GM23338 (cell line): ENCODE results near the gene DAO. TPM values are rescaled to one million over a fixed set of nuclear protein-coding genes. Genes with fewer than 3 reads are reported as not detected.
"Not testable (repeated sequence)": the region's sequence is repeated elsewhere in the genome, so short reads cannot be mapped to it uniquely, and the experiment has no call there.

Experiments used
- ATAC-seq: fragments of 200-7000 bp; cut with Tn5 transposase; 3 replicates; pipeline ENCODE4 v1.9.1; 2020
- DNase-seq: peaks from one replicate; pipeline ENCODE4 v3.0.0-alpha.2; 2015; ENCODE audit warnings: low spot score
- H2AFZ ChIP-seq: fragments of 200-600 bp; sonication (generic); 2 replicates; pipeline ENCODE4 v1.8.0; 2016; ENCODE audit warnings: antibody characterized with exemption, mild to moderate bottlenecking, moderate library complexity
- H3F3A ChIP-seq: fragments of 200-600 bp; sonication (generic); replicated peaks from 2 replicates; pipeline ENCODE4 v1.8.0; 2017; ENCODE audit warnings: antibody characterized with exemption, mixed run types, low read depth
- H3K27ac ChIP-seq: fragments of 200-600 bp; sonication (generic); 2 replicates; pipeline ENCODE4 v1.6.1; 2016; ENCODE audit warnings: low read depth
- H3K27me3 ChIP-seq: fragments of 200-600 bp; sonication (generic); 2 replicates; pipeline ENCODE4 v1.8.0; 2016; ENCODE audit warnings: mild to moderate bottlenecking, mixed run types, moderate library complexity; ENCODE audit not compliant: insufficient read depth
- H3K36me3 ChIP-seq: fragments of 200-600 bp; sonication (generic); 2 replicates; pipeline ENCODE4 v1.8.0; 2016; ENCODE audit warnings: mild to moderate bottlenecking; ENCODE audit not compliant: insufficient read depth
- H3K4me1 ChIP-seq: fragments of 200-600 bp; sonication (generic); 2 replicates; pipeline ENCODE4 v1.8.0; 2016; ENCODE audit warnings: mild to moderate bottlenecking, moderate library complexity; ENCODE audit not compliant: insufficient read depth
- H3K4me2 ChIP-seq: fragments of 200-600 bp; sonication (generic); 2 replicates; pipeline ENCODE4 v1.7.1; 2017; ENCODE audit warnings: mixed run types
- H3K4me3 ChIP-seq: fragments of 200-600 bp; sonication (generic); 2 replicates; pipeline ENCODE4 v1.6.1; 2016; ENCODE audit warnings: mixed run types
- H3K79me2 ChIP-seq: fragments of 200-600 bp; sonication (generic); replicated peaks from 2 replicates; pipeline ENCODE4 v1.8.0; 2017; ENCODE audit warnings: mild to moderate bottlenecking; ENCODE audit not compliant: insufficient read depth
- H3K9me2 ChIP-seq: fragments of 200-600 bp; sonication (generic); 2 replicates; pipeline ENCODE4 v1.8.0; 2017; ENCODE audit not compliant: insufficient read depth
- H4K20me1 ChIP-seq: fragments of 200-600 bp; sonication (generic); replicated peaks from 2 replicates; pipeline ENCODE4 v1.8.0; 2017; ENCODE audit warnings: mild to moderate bottlenecking; ENCODE audit not compliant: insufficient read depth
- H3K27ac Mint-ChIP-seq: 2 replicates; pipeline ENCODE4 v1.8.0; 2020; ENCODE audit warnings: inconsistent platforms, mild to moderate bottlenecking, moderate library complexity, mixed read lengths
- H3K27me3 Mint-ChIP-seq: 3 replicates; pipeline ENCODE4 v1.8.0; 2022; ENCODE audit warnings: low read depth, mild to moderate bottlenecking, moderate library complexity, mixed read lengths, inconsistent platforms; ENCODE audit not compliant: insufficient read depth, poor library complexity
- H3K36me3 Mint-ChIP-seq: 3 replicates; pipeline ENCODE4 v1.8.0; 2021; ENCODE audit warnings: low read depth, mild to moderate bottlenecking, inconsistent platforms, moderate library complexity, mixed read lengths
- H3K4me1 Mint-ChIP-seq: 3 replicates; pipeline ENCODE4 v1.8.0; 2020; ENCODE audit warnings: mild to moderate bottlenecking, inconsistent platforms, mixed read lengths
- H3K4me3 Mint-ChIP-seq: 3 replicates; pipeline ENCODE4 v1.8.0; 2021; ENCODE audit warnings: moderate library complexity, mild to moderate bottlenecking, inconsistent platforms, mixed read lengths
- H3K9me3 Mint-ChIP-seq: 3 replicates; pipeline ENCODE4 v1.8.0; 2020; ENCODE audit warnings: moderate library complexity, mild to moderate bottlenecking, inconsistent platforms, mixed read lengths
- CREB1 ChIP-seq: fragments of 250-450 bp; sonication (Bioruptor Pico); IDR thresholded peaks from 2 replicates; pipeline ENCODE4 v1.5.0; 2020; ENCODE audit warnings: low read depth, mild to moderate bottlenecking, moderate library complexity
- EZH2 ChIP-seq: fragments of 200-600 bp; sonication (generic); IDR thresholded peaks from one replicate; pipeline ENCODE4 v1.8.0; 2017; ENCODE audit warnings: antibody characterized with exemption, mild to moderate bottlenecking, low read depth; ENCODE audit not compliant: unreplicated experiment
- EZH2phosphoT487 ChIP-seq: fragments of 200-600 bp; sonication (generic); IDR thresholded peaks from one replicate; pipeline ENCODE4 v1.8.1; 2018; ENCODE audit warnings: antibody characterized with exemption; ENCODE audit not compliant: unreplicated experiment
- JUNB ChIP-seq: IDR thresholded peaks from one replicate; pipeline ENCODE4 v1.6.1; 2016; ENCODE audit warnings: antibody characterized with exemption; ENCODE audit not compliant: unreplicated experiment
- NANOG ChIP-seq: IDR thresholded peaks from 2 replicates; pipeline ENCODE4 v1.6.1; 2016; ENCODE audit warnings: antibody characterized with exemption, borderline replicate concordance
- POLR2AphosphoS5 ChIP-seq: IDR thresholded peaks from 2 replicates; pipeline ENCODE4 v1.6.1; 2016; ENCODE audit warnings: antibody characterized with exemption, low read depth
- STAT1 ChIP-seq: IDR thresholded peaks from one replicate; pipeline ENCODE4 v1.6.1; 2016; ENCODE audit warnings: antibody characterized with exemption; ENCODE audit not compliant: unreplicated experiment
- ZNF114 ChIP-seq: fragments of 250-450 bp; sonication (Bioruptor Pico); IDR thresholded peaks from 2 replicates; pipeline ENCODE4 v1.5.0; 2020; ENCODE audit warnings: mild to moderate bottlenecking, moderate library complexity
- ZNF331 ChIP-seq: fragments of 250-450 bp; sonication (Bioruptor Pico); IDR thresholded peaks from 2 replicates; pipeline ENCODE4 v1.5.0; 2020; ENCODE audit warnings: low read depth, mild to moderate bottlenecking, moderate library complexity
- polyA plus RNA-seq: library from polyadenylated mRNA; unstranded; fragments of >200 nt; fragmentation: Nextera tagmentation; extraction: Ambion mirVana; gene quantifications from 2 replicates; pipeline ENCODE4 v1.2.1, GENCODE V29; 2016
- total RNA-seq: library from RNA; depleted of rRNA; stranded (reverse); fragments of >200 nt; shearing (Covaris generic); gene quantifications from 2 replicates; pipeline ENCODE4 v1.2.3, GENCODE V29; 2014
- TF ChIP-seq, protein P1 (sequence below): IDR thresholded peaks from 2 replicates; pipeline ENCODE4 v1.6.1; 2016; ENCODE audit warnings: antibody characterized with exemption
- TF ChIP-seq, protein P2 (sequence below), 2 experiments: fragments of 200-600 bp in 1 of 2; sonication (generic) in 1 of 2; conservative IDR thresholded peaks; 2 replicates each; pipeline versions ENCODE4 v1.5.1 to v1.6.1; 2016 to 2017; ENCODE audit warnings: antibody characterized with exemption in 2 of 2, low read depth in 2 of 2, mild to moderate bottlenecking in 2 of 2, moderate library complexity in 1 of 2

Gene DAO
- total and polyA plus RNA-seq, 2 experiments from 2014 or later = not detected

DNA sequence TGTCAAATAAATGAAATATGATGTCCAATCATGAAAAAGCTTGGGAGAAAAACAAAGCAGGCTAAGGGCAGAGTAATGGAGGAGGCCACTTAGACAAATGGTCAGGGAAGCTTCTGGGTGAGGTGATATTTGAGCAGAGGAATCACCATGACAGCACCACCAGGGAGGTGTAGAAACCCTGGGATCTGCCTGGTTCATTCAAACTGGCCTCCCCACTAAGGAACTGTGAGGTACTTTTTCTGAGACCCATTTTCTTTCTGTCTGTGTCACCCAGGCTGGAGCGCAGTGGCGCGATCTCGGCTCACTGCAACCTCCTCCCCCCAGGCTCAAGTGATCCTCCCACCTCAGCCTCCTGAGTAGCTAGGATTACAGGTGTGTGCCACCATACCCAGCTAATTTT, 14.7 kb upstream of the DAO start:
- no peak for ATAC-seq
- Histone ChIP-seq H3F3A (no peaks in the 10 kb centered on the region), H3K4me2 (no peak overlapping the region), H2AFZ (no peak overlapping the region), H3K4me3 (no peak overlapping the region), H3K4me1 (peaks cover 4% of the 10 kb centered on the region), H3K9me2 (no peaks in the 10 kb centered on the region), H3K27ac (no peak overlapping the region), H4K20me1 (no peaks in the 10 kb centered on the region), H3K79me2 (no peaks in the 10 kb centered on the region), H3K27me3 (no peaks in the 10 kb centered on the region), H3K36me3 (no peaks in the 10 kb centered on the region)
- DNase-seq = no peak
- H3K36me3 Mint-ChIP-seq = peaks cover 3% of the 10 kb centered on the region; the same call in 2 of the 3 replicates
- H3K4me3 Mint-ChIP-seq = no peak overlapping the region
- peaks cover 2% of the 10 kb centered on the region; the same call in 2 of the 3 replicates for H3K9me3 Mint-ChIP-seq
- no peak overlapping the region for H3K27ac Mint-ChIP-seq
- H3K4me1 Mint-ChIP-seq = peaks cover 6% of the 10 kb centered on the region
- TF ChIP-seq ZNF114 (CRISPR knock-in tag) = no peak
- H3K27me3 Mint-ChIP-seq = peaks cover 4% of the 10 kb centered on the region

DNA sequence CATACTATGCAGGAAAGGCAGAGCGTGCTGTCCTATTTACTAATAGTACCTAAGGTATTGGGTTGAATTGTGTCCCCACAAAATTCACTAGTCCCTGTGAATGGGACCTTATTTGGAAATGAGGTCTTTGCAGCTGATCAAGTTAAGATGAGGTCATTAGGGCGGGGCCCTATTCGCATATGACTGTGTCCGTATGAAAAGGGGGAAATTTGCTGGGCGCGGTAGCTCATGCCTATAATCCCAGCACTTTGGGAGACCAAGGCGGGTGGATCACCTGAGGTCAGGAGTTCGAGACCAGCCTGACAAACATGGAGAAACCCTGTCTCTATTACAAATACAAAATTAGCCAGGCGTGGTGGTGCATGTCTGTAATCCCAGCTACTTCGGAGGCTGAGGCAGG, 13.8 kb upstream of the DAO start:
- not testable (repeated sequence) for H3K4me3 ChIP-seq, H3K4me3 Mint-ChIP-seq, H3K27ac Mint-ChIP-seq, H4K20me1 ChIP-seq, H3K36me3 ChIP-seq, H3K27me3 ChIP-seq, H3K9me3 Mint-ChIP-seq, ATAC-seq, H3F3A ChIP-seq, H3K4me2 ChIP-seq, H3K4me1 Mint-ChIP-seq, DNase-seq, H3K36me3 Mint-ChIP-seq, H3K79me2 ChIP-seq, H3K9me2 ChIP-seq, H3K4me1 ChIP-seq, H3K27me3 Mint-ChIP-seq, H2AFZ ChIP-seq, H3K27ac ChIP-seq

DNA sequence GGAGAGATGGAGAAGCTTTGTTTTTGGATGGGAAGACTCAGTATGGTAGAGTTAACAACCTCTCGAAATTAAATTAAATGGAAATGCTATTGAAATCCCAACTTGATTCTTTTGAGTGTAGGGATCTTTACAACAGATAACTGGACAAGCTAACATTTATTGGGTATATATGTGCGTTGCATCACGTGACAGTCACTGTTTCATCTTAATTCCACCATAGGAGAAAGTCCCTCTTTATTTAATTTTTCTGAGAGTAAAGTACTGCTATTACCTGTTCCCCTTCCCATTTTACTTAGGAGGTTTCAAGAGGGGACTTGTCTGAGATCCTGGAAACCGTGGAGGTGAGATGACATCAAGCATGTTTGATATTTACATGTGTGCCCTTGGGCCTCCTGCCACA, 11.1 kb upstream of the DAO start:
- no peak for ATAC-seq
- no peaks in the 10 kb centered on the region; the same call in 2 of the 3 replicates for H3K9me3 Mint-ChIP-seq
- no peaks in the 10 kb centered on the region for H3K27me3 ChIP-seq
- no peak for TF ChIP-seq JUNB
- TF ChIP-seq, protein P1, sequence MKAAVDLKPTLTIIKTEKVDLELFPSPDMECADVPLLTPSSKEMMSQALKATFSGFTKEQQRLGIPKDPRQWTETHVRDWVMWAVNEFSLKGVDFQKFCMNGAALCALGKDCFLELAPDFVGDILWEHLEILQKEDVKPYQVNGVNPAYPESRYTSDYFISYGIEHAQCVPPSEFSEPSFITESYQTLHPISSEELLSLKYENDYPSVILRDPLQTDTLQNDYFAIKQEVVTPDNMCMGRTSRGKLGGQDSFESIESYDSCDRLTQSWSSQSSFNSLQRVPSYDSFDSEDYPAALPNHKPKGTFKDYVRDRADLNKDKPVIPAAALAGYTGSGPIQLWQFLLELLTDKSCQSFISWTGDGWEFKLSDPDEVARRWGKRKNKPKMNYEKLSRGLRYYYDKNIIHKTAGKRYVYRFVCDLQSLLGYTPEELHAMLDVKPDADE = no peak
- no peak for TF ChIP-seq POLR2AphosphoS5
- TF ChIP-seq, protein P2, sequence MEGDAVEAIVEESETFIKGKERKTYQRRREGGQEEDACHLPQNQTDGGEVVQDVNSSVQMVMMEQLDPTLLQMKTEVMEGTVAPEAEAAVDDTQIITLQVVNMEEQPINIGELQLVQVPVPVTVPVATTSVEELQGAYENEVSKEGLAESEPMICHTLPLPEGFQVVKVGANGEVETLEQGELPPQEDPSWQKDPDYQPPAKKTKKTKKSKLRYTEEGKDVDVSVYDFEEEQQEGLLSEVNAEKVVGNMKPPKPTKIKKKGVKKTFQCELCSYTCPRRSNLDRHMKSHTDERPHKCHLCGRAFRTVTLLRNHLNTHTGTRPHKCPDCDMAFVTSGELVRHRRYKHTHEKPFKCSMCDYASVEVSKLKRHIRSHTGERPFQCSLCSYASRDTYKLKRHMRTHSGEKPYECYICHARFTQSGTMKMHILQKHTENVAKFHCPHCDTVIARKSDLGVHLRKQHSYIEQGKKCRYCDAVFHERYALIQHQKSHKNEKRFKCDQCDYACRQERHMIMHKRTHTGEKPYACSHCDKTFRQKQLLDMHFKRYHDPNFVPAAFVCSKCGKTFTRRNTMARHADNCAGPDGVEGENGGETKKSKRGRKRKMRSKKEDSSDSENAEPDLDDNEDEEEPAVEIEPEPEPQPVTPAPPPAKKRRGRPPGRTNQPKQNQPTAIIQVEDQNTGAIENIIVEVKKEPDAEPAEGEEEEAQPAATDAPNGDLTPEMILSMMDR (conservative IDR thresholded peaks at IDR 0.05; ENCODE audit: low read depth in 2 of 2) = no peak
- TF ChIP-seq EZH2 = no peak
- no peak for TF ChIP-seq CREB1 (CRISPR knock-in tag)
- no peak for TF ChIP-seq ZNF331 (CRISPR knock-in tag)
- TF ChIP-seq STAT1 = no peak
- no peak for TF ChIP-seq ZNF114 (CRISPR knock-in tag)
- TF ChIP-seq NANOG = no peak
- no peak for TF ChIP-seq EZH2phosphoT487

More for the DNA sequence above, 11.1 kb upstream of the DAO start:
- Mint-ChIP-seq H3K4me1 (no peaks in the 10 kb centered on the region), H3K27me3 (peaks cover 4% of the 10 kb centered on the region), H3K4me3 (no peak overlapping the region), H3K27ac (no peak overlapping the region), H3K36me3 (no peaks in the 10 kb centered on the region)
- H3K36me3 ChIP-seq = no peaks in the 10 kb centered on the region
- no peak overlapping the region for H3K27ac ChIP-seq
- no peak overlapping the region for H3K4me2 ChIP-seq
- no peak for DNase-seq
- H3K79me2 ChIP-seq = no peaks in the 10 kb centered on the region
- H3K9me2 ChIP-seq = no peaks in the 10 kb centered on the region
- H3K4me3 ChIP-seq = no peak overlapping the region
- H2AFZ ChIP-seq = no peak overlapping the region
- no peaks in the 10 kb centered on the region for H3F3A ChIP-seq
- H3K4me1 ChIP-seq = no peaks in the 10 kb centered on the region
- H4K20me1 ChIP-seq = no peaks in the 10 kb centered on the region
